GM12872 (cell line): ENCODE results near the gene HM13.

ENCODE experiments used
- CTCF ChIP-seq: IDR thresholded peaks from 3 replicates; pipeline ENCODE4 v1.5.1; 2011; ENCODE audit warnings: low read depth, mild to moderate bottlenecking, low read length, moderate library complexity; ENCODE audit not compliant: insufficient read depth

Gene HM13

GRCh38 chr20:31568041-31568731 is 53.9 kb downstream of the HM13 start:
- TF ChIP-seq CTCF, result no peak

GRCh38 chr20:31568773-31569162 is 54.5 kb downstream of the HM13 start:
- TF ChIP-seq CTCF, result no peak

GRCh38 chr20:31569163-31570020 is 55.1 kb downstream of the HM13 start:
- peak; percentile 88 for TF ChIP-seq CTCF

GRCh38 chr20:31570021-31570463 is 55.8 kb downstream of the HM13 start:
- TF ChIP-seq CTCF, result no peak

GRCh38 chr20:31570735-31571617 is 56.7 kb downstream of the HM13 start:
- no peak for TF ChIP-seq CTCF

- no peak for TF ChIP-seq CTCF
Measured at GRCh38 chr20:31572042-31572700, 57.9 kb downstream of the HM13 start.
